Measurements from ENCODE around the gene YBX2.
A peak's percentile ranks its signal among the peaks of the same experiment; 100 is the strongest.
"Not testable (repeated sequence)": the region's sequence is repeated elsewhere in the genome, so short reads cannot be mapped to it uniquely, and the experiment has no call there.

Gene YBX2

GRCh38 chr17:7262192-7262934, 32.1 kb downstream of the YBX2 start, which contains the start of gene CLDN7:
CLDN7 (minus strand) TSS chr17:7262478; CDS start chr17:7262043, 435 bp downstream.
- no peak for DNase-seq

GRCh38 chr17:7261379-7262191, 32.9 kb downstream of the YBX2 start:
- DNase-seq, result no peak

GRCh38 chr17:7260651-7261378, 33.6 kb downstream of the YBX2 start:
- no peak for DNase-seq

- DNase-seq, result no peak
These were observed 34.3 kb downstream of the YBX2 start for GRCh38 chr17:7260151-7260550.

GRCh38 chr17:7259555-7259889, 34.9 kb downstream of the YBX2 start:
- DNase-seq, result no peak

GRCh38 chr17:7258731-7259554, 35.5 kb downstream of the YBX2 start:
- no peak for DNase-seq

- DNase-seq, result no peak
These were observed 37.5 kb downstream of the YBX2 start for GRCh38 chr17:7256766-7257456.

- no peak for DNase-seq
These were observed 39.9 kb downstream of the YBX2 start for GRCh38 chr17:7254511-7254910.

- no peak for DNase-seq
These were observed 41.4 kb downstream of the YBX2 start for GRCh38 chr17:7253082-7253481.

GRCh38 chr17:7252176-7253043, 42.0 kb downstream of the YBX2 start, which contains the start of gene ELP5:
ELP5 (plus strand) TSS chr17:7252215; CDS start chr17:7252551, 336 bp downstream.
- peak; percentile 62 for DNase-seq

- peak; percentile 83 for DNase-seq
These were observed 42.7 kb downstream of the YBX2 start, which contains the start of gene CTDNEP1 for GRCh38 chr17:7251661-7252175. CTDNEP1 (minus strand) TSS chr17:7251734; CDS start chr17:7251296, 438 bp downstream.

GRCh38 chr17:7250695-7251627, 43.5 kb downstream of the YBX2 start:
- DNase-seq, result no peak

GRCh38 chr17:7249830-7250229, 44.6 kb downstream of the YBX2 start:
- DNase-seq, result no peak

- no peak for DNase-seq
These were observed 45.2 kb downstream of the YBX2 start for GRCh38 chr17:7249214-7249613.

- no peak for DNase-seq
These were observed 45.6 kb downstream of the YBX2 start for GRCh38 chr17:7248796-7249195.

GRCh38 chr17:7246779-7247178, 47.7 kb downstream of the YBX2 start:
- no peak for DNase-seq

- not testable (repeated sequence) for DNase-seq
These were observed 50.6 kb downstream of the YBX2 start for GRCh38 chr17:7243838-7244237.

GRCh38 chr17:7243453-7243729, 51.0 kb downstream of the YBX2 start:
- no peak for DNase-seq

GRCh38 chr17:7242717-7243452, 51.6 kb downstream of the YBX2 start:
- DNase-seq, result peak; percentile 50
